ENCODE results near the gene MINDY4. TPM values are rescaled to one million over a fixed set of nuclear protein-coding genes. Genes with fewer than 3 reads are reported as not detected.

MINDY4 gene
- total and polyA plus RNA-seq, 2 of the 8 experiments (the other 6 are each of a cell fraction or from before 2014, with no cell fraction given): 1.3 to 3.6 TPM

DNA sequence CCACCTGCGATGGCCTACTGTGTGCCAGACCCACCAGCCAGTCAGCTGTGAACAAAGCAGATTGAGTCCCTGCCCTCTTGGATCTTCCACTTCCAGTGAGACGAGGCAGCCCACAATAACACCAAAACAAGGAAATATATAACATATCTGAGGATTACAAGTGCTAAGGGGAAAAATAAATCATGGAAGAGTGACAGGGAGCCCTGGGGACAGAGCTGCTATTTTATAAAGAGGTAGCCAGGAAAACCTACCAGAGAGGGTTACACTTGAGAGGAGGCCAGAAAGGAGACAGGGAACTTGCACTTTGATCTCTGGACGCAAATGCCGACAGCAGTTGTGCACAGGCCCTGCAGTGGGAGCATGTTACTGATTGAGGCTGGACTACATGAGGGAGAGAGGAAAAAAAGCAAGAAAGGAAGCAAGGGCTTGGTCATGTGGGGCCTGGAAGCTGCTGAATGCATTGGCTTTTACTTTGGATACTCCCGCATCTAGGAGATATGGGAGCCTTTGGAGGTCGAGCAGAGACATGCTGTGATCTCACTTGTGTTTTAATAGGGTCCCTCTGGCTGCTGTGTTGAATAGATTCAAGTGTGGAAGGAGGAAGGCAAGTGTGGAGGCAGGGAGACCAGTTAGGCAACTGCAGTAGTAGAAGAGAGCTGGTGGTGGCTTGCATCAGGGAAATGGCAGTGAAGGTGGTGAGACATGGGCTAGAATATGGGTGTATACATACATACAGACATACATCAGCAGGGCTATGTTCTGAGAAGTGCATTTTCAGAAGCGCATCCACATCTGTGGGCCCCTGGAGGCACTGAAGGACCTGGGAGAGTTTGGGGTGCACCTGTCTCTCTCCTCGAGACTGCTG is 26.2 kb downstream of the MINDY4 start (continued):
- TF ChIP-seq, protein P1, sequence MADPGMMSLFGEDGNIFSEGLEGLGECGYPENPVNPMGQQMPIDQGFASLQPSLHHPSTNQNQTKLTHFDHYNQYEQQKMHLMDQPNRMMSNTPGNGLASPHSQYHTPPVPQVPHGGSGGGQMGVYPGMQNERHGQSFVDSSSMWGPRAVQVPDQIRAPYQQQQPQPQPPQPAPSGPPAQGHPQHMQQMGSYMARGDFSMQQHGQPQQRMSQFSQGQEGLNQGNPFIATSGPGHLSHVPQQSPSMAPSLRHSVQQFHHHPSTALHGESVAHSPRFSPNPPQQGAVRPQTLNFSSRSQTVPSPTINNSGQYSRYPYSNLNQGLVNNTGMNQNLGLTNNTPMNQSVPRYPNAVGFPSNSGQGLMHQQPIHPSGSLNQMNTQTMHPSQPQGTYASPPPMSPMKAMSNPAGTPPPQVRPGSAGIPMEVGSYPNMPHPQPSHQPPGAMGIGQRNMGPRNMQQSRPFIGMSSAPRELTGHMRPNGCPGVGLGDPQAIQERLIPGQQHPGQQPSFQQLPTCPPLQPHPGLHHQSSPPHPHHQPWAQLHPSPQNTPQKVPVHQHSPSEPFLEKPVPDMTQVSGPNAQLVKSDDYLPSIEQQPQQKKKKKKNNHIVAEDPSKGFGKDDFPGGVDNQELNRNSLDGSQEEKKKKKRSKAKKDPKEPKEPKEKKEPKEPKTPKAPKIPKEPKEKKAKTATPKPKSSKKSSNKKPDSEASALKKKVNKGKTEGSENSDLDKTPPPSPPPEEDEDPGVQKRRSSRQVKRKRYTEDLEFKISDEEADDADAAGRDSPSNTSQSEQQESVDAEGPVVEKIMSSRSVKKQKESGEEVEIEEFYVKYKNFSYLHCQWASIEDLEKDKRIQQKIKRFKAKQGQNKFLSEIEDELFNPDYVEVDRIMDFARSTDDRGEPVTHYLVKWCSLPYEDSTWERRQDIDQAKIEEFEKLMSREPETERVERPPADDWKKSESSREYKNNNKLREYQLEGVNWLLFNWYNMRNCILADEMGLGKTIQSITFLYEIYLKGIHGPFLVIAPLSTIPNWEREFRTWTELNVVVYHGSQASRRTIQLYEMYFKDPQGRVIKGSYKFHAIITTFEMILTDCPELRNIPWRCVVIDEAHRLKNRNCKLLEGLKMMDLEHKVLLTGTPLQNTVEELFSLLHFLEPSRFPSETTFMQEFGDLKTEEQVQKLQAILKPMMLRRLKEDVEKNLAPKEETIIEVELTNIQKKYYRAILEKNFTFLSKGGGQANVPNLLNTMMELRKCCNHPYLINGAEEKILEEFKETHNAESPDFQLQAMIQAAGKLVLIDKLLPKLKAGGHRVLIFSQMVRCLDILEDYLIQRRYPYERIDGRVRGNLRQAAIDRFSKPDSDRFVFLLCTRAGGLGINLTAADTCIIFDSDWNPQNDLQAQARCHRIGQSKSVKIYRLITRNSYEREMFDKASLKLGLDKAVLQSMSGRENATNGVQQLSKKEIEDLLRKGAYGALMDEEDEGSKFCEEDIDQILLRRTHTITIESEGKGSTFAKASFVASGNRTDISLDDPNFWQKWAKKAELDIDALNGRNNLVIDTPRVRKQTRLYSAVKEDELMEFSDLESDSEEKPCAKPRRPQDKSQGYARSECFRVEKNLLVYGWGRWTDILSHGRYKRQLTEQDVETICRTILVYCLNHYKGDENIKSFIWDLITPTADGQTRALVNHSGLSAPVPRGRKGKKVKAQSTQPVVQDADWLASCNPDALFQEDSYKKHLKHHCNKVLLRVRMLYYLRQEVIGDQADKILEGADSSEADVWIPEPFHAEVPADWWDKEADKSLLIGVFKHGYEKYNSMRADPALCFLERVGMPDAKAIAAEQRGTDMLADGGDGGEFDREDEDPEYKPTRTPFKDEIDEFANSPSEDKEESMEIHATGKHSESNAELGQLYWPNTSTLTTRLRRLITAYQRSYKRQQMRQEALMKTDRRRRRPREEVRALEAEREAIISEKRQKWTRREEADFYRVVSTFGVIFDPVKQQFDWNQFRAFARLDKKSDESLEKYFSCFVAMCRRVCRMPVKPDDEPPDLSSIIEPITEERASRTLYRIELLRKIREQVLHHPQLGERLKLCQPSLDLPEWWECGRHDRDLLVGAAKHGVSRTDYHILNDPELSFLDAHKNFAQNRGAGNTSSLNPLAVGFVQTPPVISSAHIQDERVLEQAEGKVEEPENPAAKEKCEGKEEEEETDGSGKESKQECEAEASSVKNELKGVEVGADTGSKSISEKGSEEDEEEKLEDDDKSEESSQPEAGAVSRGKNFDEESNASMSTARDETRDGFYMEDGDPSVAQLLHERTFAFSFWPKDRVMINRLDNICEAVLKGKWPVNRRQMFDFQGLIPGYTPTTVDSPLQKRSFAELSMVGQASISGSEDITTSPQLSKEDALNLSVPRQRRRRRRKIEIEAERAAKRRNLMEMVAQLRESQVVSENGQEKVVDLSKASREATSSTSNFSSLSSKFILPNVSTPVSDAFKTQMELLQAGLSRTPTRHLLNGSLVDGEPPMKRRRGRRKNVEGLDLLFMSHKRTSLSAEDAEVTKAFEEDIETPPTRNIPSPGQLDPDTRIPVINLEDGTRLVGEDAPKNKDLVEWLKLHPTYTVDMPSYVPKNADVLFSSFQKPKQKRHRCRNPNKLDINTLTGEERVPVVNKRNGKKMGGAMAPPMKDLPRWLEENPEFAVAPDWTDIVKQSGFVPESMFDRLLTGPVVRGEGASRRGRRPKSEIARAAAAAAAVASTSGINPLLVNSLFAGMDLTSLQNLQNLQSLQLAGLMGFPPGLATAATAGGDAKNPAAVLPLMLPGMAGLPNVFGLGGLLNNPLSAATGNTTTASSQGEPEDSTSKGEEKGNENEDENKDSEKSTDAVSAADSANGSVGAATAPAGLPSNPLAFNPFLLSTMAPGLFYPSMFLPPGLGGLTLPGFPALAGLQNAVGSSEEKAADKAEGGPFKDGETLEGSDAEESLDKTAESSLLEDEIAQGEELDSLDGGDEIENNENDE (IDR thresholded peaks at IDR 0.05; ENCODE audit: insufficient replicate concordance, low read length): no peak
- no peak for TF ChIP-seq BRCA1 (IDR thresholded peaks at IDR 0.05; ENCODE audit: low read depth, low read length)

Measured in H1 (cell line).